Endodermal cell (in vitro differentiated cells): ENCODE data around the gene HHATL. TPM values are rescaled to one million over a fixed set of nuclear protein-coding genes. Genes with fewer than 3 reads are reported as not detected.

Source experiments
- DNase-seq: peaks from one replicate; pipeline ENCODE4 v3.0.0-alpha.2; 2017
- H3K27ac ChIP-seq: 2 replicates; pipeline ENCODE4 v1.5.1; 2013; ENCODE audit warnings: mild to moderate bottlenecking, low read depth, low read length, moderate library complexity
- H3K27me3 ChIP-seq: 2 replicates; pipeline ENCODE4 v1.6.1; 2013; ENCODE audit warnings: mild to moderate bottlenecking, low read length, moderate library complexity; ENCODE audit not compliant: insufficient read depth, control insufficient read depth, poor library complexity, severe bottlenecking
- H3K36me3 ChIP-seq: 2 replicates; pipeline ENCODE4 v1.7.0; 2013; ENCODE audit warnings: mild to moderate bottlenecking, low read length, moderate library complexity; ENCODE audit not compliant: control insufficient read depth, insufficient read depth
- H3K4me1 ChIP-seq: one replicate; pipeline ENCODE4 v1.7.0; 2013; ENCODE audit warnings: low read length; ENCODE audit not compliant: control insufficient read depth, insufficient read depth
- H3K4me3 ChIP-seq: 2 replicates; pipeline ENCODE4 v1.5.1; 2013; ENCODE audit warnings: mild to moderate bottlenecking, low read length, moderate library complexity
- H3K9ac ChIP-seq: 2 replicates; pipeline ENCODE4 v1.6.1; 2013; ENCODE audit warnings: mild to moderate bottlenecking, low read length, moderate library complexity; ENCODE audit not compliant: poor library complexity, severe bottlenecking; ENCODE audit errors: extremely low read depth
- H3K9me3 ChIP-seq: 2 replicates; pipeline ENCODE4 v1.6.1; 2013; ENCODE audit warnings: mild to moderate bottlenecking, low read length, moderate library complexity; ENCODE audit not compliant: control insufficient read depth
- H3K27ac Mint-ChIP-seq: 2 replicates; pipeline ENCODE4 v1.8.0; 2020; ENCODE audit warnings: mixed read lengths
- H3K27me3 Mint-ChIP-seq: 2 replicates; pipeline ENCODE4 v1.8.0; 2021; ENCODE audit warnings: mild to moderate bottlenecking, mixed read lengths; ENCODE audit not compliant: insufficient read depth
- H3K36me3 Mint-ChIP-seq: 2 replicates; pipeline ENCODE4 v1.8.0; 2020; ENCODE audit warnings: low read depth, mixed read lengths
- H3K4me1 Mint-ChIP-seq: 2 replicates; pipeline ENCODE4 v1.8.0; 2020; ENCODE audit warnings: mixed read lengths
- H3K4me3 Mint-ChIP-seq: 2 replicates; pipeline ENCODE4 v1.8.0; 2020; ENCODE audit warnings: mild to moderate bottlenecking, moderate library complexity, mixed read lengths
- H3K9me3 Mint-ChIP-seq: 2 replicates; pipeline ENCODE4 v1.8.0; 2020; ENCODE audit warnings: mild to moderate bottlenecking, mixed read lengths
- CTCF ChIP-seq: fragments of 200-600 bp; sonication (generic); conservative IDR thresholded peaks from 2 replicates; pipeline ENCODE4 v1.5.0; 2021; ENCODE audit warnings: antibody characterized with exemption, mild to moderate bottlenecking
- WGBS, 2 experiments: methylation state at CpG; one replicate each; pipeline versions ENCODE4 v1.1.5 to v1.1.7; 2013; ENCODE audit warnings: missing lambda C conversion rate in 2 of 2, mixed read lengths in 1 of 2; ENCODE audit not compliant: insufficient coverage in 1 of 2, insufficient read length in 1 of 2; 5-methylcytosine and 5-hydroxymethylcytosine counted together
- total RNA-seq, 2 donors: library from RNA; stranded (reverse); fragmentation: NEBNext Ultra II Directional in 1 of 2; extraction: Animal tissue kit (Norgen Biotek cat#: 25700) in 1 of 2; gene quantifications; 2 replicates in 1 of 2; 3 replicates in 1 of 2; pipeline ENCODE4 v1.2.1, GENCODE V29; 2021

HHATL gene
- total RNA-seq, 2 donors from 2014 or later, result not detected

- peaks cover 8% of the 10 kb centered on the region for H3K9me3 ChIP-seq
- Mint-ChIP-seq H3K9me3 (peaks cover 12% of the 10 kb centered on the region), H3K4me3 (no peak overlapping the region), H3K4me1 (no peaks in the 10 kb centered on the region), H3K36me3 (no peaks in the 10 kb centered on the region), H3K27ac (no peak overlapping the region), H3K27me3 (no peaks in the 10 kb centered on the region)
- H3K36me3 ChIP-seq, result no peaks in the 10 kb centered on the region
- no peak for DNase-seq
- no peaks in the 10 kb centered on the region for H3K4me1 ChIP-seq
- H3K4me3 ChIP-seq, result no peak overlapping the region
- no peak for TF ChIP-seq CTCF
- WGBS, 2 experiments, result 100% methylated on average over 1 of the region's 1 CpG; no CpG with 5 or more reads in 1 of the 2 experiments
- no peak overlapping the region for H3K9ac ChIP-seq
- no peaks in the 10 kb centered on the region for H3K27me3 ChIP-seq
- H3K27ac ChIP-seq, result no peak overlapping the region
Measured at GRCh38 chr3:42680271-42680670, 22.3 kb downstream of the HHATL start.

GRCh38 chr3:42678447-42678846, 24.2 kb downstream of the HHATL start:
- Mint-ChIP-seq H3K27me3 (no peaks in the 10 kb centered on the region), H3K9me3 (peaks cover 12% of the 10 kb centered on the region), H3K36me3 (no peaks in the 10 kb centered on the region), H3K4me3 (no peak overlapping the region), H3K27ac (no peak overlapping the region), H3K4me1 (no peaks in the 10 kb centered on the region)
- no peak for DNase-seq
- H3K36me3 ChIP-seq, result no peaks in the 10 kb centered on the region
- no peaks in the 10 kb centered on the region for H3K4me1 ChIP-seq
- H3K4me3 ChIP-seq, result no peak overlapping the region
- H3K27me3 ChIP-seq, result no peaks in the 10 kb centered on the region
- no peak for TF ChIP-seq CTCF
- 80 to 86% methylated on average over 1 to 2 of the region's 2 CpGs for WGBS, 2 experiments
- H3K9ac ChIP-seq, result no peak overlapping the region
- peaks cover 8% of the 10 kb centered on the region for H3K9me3 ChIP-seq
- H3K27ac ChIP-seq, result no peak overlapping the region

- Histone ChIP-seq H3K9me3 (peaks cover 8% of the 10 kb centered on the region), H3K27me3 (peaks cover 6% of the 10 kb centered on the region), H3K27ac (no peak overlapping the region), H3K4me3 (no peak overlapping the region), H3K9ac (no peak overlapping the region), H3K4me1 (no peaks in the 10 kb centered on the region), H3K36me3 (no peaks in the 10 kb centered on the region)
- no peaks in the 10 kb centered on the region for H3K4me1 Mint-ChIP-seq
- TF ChIP-seq CTCF, result no peak
- no peak for DNase-seq
- WGBS, 2 experiments, result 83 to 93% methylated on average over 1 to 2 of the region's 2 CpGs
- peaks cover 12% of the 10 kb centered on the region for H3K9me3 Mint-ChIP-seq
- H3K27me3 Mint-ChIP-seq, result no peaks in the 10 kb centered on the region
- H3K4me3 Mint-ChIP-seq, result no peak overlapping the region
- H3K27ac Mint-ChIP-seq, result no peak overlapping the region
- H3K36me3 Mint-ChIP-seq, result no peaks in the 10 kb centered on the region
Measured at GRCh38 chr3:42675909-42676308, 26.7 kb downstream of the HHATL start.
